Tongue (tissue), 2 donors: ENCODE data around the gene ROCK2. TPM values are rescaled to one million over a fixed set of nuclear protein-coding genes. Genes with fewer than 3 reads are reported as not detected.

Experiments used
- DNase-seq: peaks from one replicate; pipeline ENCODE4 v3.0.0-alpha.2; 2015
- total RNA-seq: library from RNA; depleted of rRNA; stranded (reverse); fragments of >200 nt; gene quantifications from one replicate; pipeline ENCODE4 v1.2.3, GENCODE V29; 2014

Gene ROCK2
- total RNA-seq, 1 donor from 2014 or later: 89.4 TPM

- DNase-seq: no peak
These were observed 21.9 kb upstream of the ROCK2 start for GRCh38 chr2:11366326-11366741.

- DNase-seq: no peak
These were observed 20.9 kb upstream of the ROCK2 start for GRCh38 chr2:11365096-11365879.

- DNase-seq: no peak
These were observed 20.1 kb upstream of the ROCK2 start for GRCh38 chr2:11364565-11364887.

GRCh38 chr2:11363868-11364564, 19.6 kb upstream of the ROCK2 start:
- no peak for DNase-seq

- no peak for DNase-seq
These were observed 15.4 kb upstream of the ROCK2 start for GRCh38 chr2:11359865-11360264.

- DNase-seq: peak; percentile 68
These were observed 13.1 kb upstream of the ROCK2 start for GRCh38 chr2:11357428-11357972.

- DNase-seq: no peak
These were observed 12.3 kb upstream of the ROCK2 start for GRCh38 chr2:11356764-11357163.

- no peak for DNase-seq
These were observed 11.0 kb upstream of the ROCK2 start for GRCh38 chr2:11355194-11356053.

GRCh38 chr2:11354363-11355154, 10.1 kb upstream of the ROCK2 start:
- DNase-seq: no peak

- DNase-seq: no peak
These were observed 8.5 kb upstream of the ROCK2 start for GRCh38 chr2:11352781-11353537.

GRCh38 chr2:11348209-11348749, 3.8 kb upstream of the ROCK2 start:
- no peak for DNase-seq

GRCh38 chr2:11347403-11347959, 3.0 kb upstream of the ROCK2 start:
- DNase-seq: no peak

GRCh38 chr2:11346023-11346482, 1.6 kb upstream of the ROCK2 start:
- DNase-seq: no peak

- peak; percentile 78 for DNase-seq
These were observed 681 bp upstream of the ROCK2 start for GRCh38 chr2:11344956-11345677.

GRCh38 chr2:11343650-11344341, 640 bp downstream of the ROCK2 start:
- peak; percentile 70 for DNase-seq

- DNase-seq: no peak
These were observed 1.1 kb downstream of the ROCK2 start for GRCh38 chr2:11343368-11343649.

- peak; percentile 47 for DNase-seq
These were observed 1.7 kb downstream of the ROCK2 start for GRCh38 chr2:11342551-11343367.

GRCh38 chr2:11340717-11341116, 3.7 kb downstream of the ROCK2 start:
- DNase-seq: no peak
